Spleen (tissue), 11 donors: ENCODE results near the gene PLCH2. TPM values are rescaled to one million over a fixed set of nuclear protein-coding genes. Genes with fewer than 3 reads are reported as not detected.
"Not testable (repeated sequence)": the region's sequence is repeated elsewhere in the genome, so short reads cannot be mapped to it uniquely, and the experiment has no call there.

Experiments used
- DNase-seq: peaks from one replicate; pipeline ENCODE4 v3.0.0-alpha.2; 2020
- H3K27ac ChIP-seq, 8 donors: fragments of 200-600 bp; sonication (generic) in 7 of 8; 1 replicate in 4 of 8; 2 replicates in 4 of 8; pipeline versions ENCODE4 v1.5.0 to v1.8.0; 2016 to 2021; ENCODE audit warnings: inconsistent platforms in 4 of 8, mild to moderate bottlenecking in 4 of 8, moderate library complexity in 1 of 8
- H3K27me3 ChIP-seq, 7 donors: fragments of 200-600 bp; sonication (generic) in 6 of 7; replicated peaks in 1 of 7; 1 replicate in 4 of 7; 2 replicates in 3 of 7; pipeline versions ENCODE4 v1.5.0 to v1.8.0; 2016 to 2021; ENCODE audit warnings: inconsistent platforms in 3 of 7, mild to moderate bottlenecking in 1 of 7
- H3K36me3 ChIP-seq, 6 donors: fragments of 200-600 bp; sonication (generic) in 5 of 6; 1 replicate in 4 of 6; 2 replicates in 2 of 6; pipeline versions ENCODE4 v1.5.0 to v1.8.0; 2016 to 2021; ENCODE audit warnings: inconsistent platforms in 2 of 6
- H3K4me1 ChIP-seq, 6 donors: fragments of 200-600 bp; sonication (generic) in 5 of 6; 1 replicate in 3 of 6; 2 replicates in 3 of 6; pipeline versions ENCODE4 v1.5.0 to v1.8.0; 2016 to 2021; ENCODE audit warnings: inconsistent platforms in 3 of 6
- H3K4me3 ChIP-seq, 8 donors: fragments of 200-600 bp; sonication (generic) in 7 of 8; 1 replicate in 4 of 8; 2 replicates in 4 of 8; pipeline versions ENCODE4 v1.5.0 to v1.8.0; 2016 to 2021; ENCODE audit warnings: inconsistent platforms in 4 of 8, mild to moderate bottlenecking in 4 of 8, moderate library complexity in 2 of 8
- H3K9me3 ChIP-seq, 8 donors: fragments of 200-600 bp; sonication (generic) in 7 of 8; 1 replicate in 4 of 8; 2 replicates in 4 of 8; pipeline versions ENCODE4 v1.5.0 to v1.8.0; 2016 to 2021; ENCODE audit warnings: inconsistent platforms in 4 of 8
- POLR2A ChIP-seq, 3 donors: fragments of 450-650 bp; IDR thresholded peaks; one replicate each; pipeline ENCODE4 v1.5.1; 2017; ENCODE audit warnings: antibody characterized with exemption in 3 of 3, mild to moderate bottlenecking in 1 of 3
- POLR2AphosphoS5 ChIP-seq, 3 donors: sonication (generic); formaldehyde crosslinking; IDR thresholded peaks; one replicate each; pipeline ENCODE4 v1.5.1; 2017; ENCODE audit warnings: antibody characterized with exemption in 3 of 3
- WGBS, 5 donors: extraction: QIAGEN DNeasy Blood & Tissue Kit in 3 of 5; methylation state at CpG; one replicate each; pipeline versions ENCODE4 v1.1.5 to v1.1.7; 2013 to 2018; 5-methylcytosine and 5-hydroxymethylcytosine counted together
- intact Hi-C: fragments of 100-400 bp; cut with DNase I; formaldehyde crosslinking; loops from one replicate; pipeline ENCODE4 v1.15.0; 2023; ENCODE audit warnings: low total_unique reads
- polyA plus RNA-seq, 3 donors: library from polyadenylated mRNA; stranded (reverse); fragments of 200-250 nt; gene quantifications; one replicate each; pipeline ENCODE4 v1.2.1, GENCODE V29; 2013
- total RNA-seq, 7 donors: library from RNA; depleted of rRNA in 3 of 7; stranded (reverse); fragments of >200 nt in 3 of 7; fragmentation: NEBNext Ultra II Directional in 4 of 7; extraction: Animal tissue kit (Norgen Biotek cat#: 25700) in 4 of 7; gene quantifications; one replicate each; pipeline versions ENCODE4 v1.1.0 to v1.2.1, GENCODE V29; 2016 to 2021
- TF ChIP-seq, protein P1 (sequence below), 11 experiments: fragments of 200-600 bp in 7 of 11; fragments of 450-650 bp in 4 of 11; sonication (generic) in 4 of 11; IDR thresholded peaks in 8 of 11; conservative IDR thresholded peaks in 3 of 11; 1 replicate in 7 of 11; 2 replicates in 4 of 11; pipeline versions ENCODE4 v1.4.0 to v1.8.0; 2016 to 2021; ENCODE audit warnings: antibody characterized with exemption in 11 of 11, inconsistent platforms in 4 of 11, mild to moderate bottlenecking in 1 of 11
- donor health status: healthy with polysubstance abuse.
- donor health status: DM: no; HTN: no; CAD: no; lungs with moderate emphysema.
- donor health status: DM: no; HTN: no; CAD: no.
- donor health status: Bipolar disorder and iron deficiency.
- donor health status: healthy.
- donor health status: DM: no; HTN: no; CAD: no.
- donor health status: DM: yes; HTN: yes; CAD: no.

Gene PLCH2
- total and polyA plus RNA-seq, 10 donors = 2.2 to 21.0 (median 8.9) TPM

DNA sequence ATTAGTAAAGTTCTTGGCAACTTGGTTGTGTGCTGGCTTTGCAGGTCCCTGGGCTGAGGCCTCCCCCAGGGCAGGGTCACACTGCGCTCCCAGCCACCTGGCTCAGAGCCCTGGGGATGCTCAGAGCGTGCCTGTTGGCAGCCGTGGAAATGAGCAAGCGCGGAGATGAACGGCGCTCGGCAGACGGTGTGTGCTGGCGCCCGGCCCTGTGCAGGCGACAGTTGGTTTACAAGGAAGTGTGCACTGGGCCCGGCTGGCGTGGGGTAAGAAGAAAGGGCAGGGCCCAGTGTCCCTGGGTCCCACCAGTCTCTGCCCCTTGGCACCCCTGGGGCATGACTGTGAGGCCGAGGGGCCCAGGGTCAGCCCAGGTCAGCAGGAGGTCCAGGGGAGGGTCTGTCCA is 38.1 kb upstream of the PLCH2 start:
- peaks cover 0 to 5% (median 2%) of the 10 kb centered on the region in 6 donors for H3K4me1 ChIP-seq
- H3K36me3 ChIP-seq = no peaks in the 10 kb centered on the region
- 50 to 90% (median 72%) methylated on average over 12 to 15 of the region's 15 CpGs for WGBS, 5 donors
- DNase-seq = no peak
- peaks cover 0 to 91% (median 21%) of the 10 kb centered on the region in 7 donors for H3K27me3 ChIP-seq
- H3K9me3 ChIP-seq = no peaks in the 10 kb centered on the region
- H3K4me3 ChIP-seq = no peak overlapping the region
- no peak overlapping the region for H3K27ac ChIP-seq
- intact Hi-C loops = no loop called here
- TF ChIP-seq POLR2A (IDR thresholded peaks at IDR 0.05) (no peak), POLR2AphosphoS5 (IDR thresholded peaks at IDR 0.05) (no peak)
- TF ChIP-seq, protein P1, sequence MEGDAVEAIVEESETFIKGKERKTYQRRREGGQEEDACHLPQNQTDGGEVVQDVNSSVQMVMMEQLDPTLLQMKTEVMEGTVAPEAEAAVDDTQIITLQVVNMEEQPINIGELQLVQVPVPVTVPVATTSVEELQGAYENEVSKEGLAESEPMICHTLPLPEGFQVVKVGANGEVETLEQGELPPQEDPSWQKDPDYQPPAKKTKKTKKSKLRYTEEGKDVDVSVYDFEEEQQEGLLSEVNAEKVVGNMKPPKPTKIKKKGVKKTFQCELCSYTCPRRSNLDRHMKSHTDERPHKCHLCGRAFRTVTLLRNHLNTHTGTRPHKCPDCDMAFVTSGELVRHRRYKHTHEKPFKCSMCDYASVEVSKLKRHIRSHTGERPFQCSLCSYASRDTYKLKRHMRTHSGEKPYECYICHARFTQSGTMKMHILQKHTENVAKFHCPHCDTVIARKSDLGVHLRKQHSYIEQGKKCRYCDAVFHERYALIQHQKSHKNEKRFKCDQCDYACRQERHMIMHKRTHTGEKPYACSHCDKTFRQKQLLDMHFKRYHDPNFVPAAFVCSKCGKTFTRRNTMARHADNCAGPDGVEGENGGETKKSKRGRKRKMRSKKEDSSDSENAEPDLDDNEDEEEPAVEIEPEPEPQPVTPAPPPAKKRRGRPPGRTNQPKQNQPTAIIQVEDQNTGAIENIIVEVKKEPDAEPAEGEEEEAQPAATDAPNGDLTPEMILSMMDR (IDR thresholded peaks at IDR 0.05 in 8 of 11, conservative IDR thresholded peaks at IDR 0.05 in 3 of 11) = no peak

DNA sequence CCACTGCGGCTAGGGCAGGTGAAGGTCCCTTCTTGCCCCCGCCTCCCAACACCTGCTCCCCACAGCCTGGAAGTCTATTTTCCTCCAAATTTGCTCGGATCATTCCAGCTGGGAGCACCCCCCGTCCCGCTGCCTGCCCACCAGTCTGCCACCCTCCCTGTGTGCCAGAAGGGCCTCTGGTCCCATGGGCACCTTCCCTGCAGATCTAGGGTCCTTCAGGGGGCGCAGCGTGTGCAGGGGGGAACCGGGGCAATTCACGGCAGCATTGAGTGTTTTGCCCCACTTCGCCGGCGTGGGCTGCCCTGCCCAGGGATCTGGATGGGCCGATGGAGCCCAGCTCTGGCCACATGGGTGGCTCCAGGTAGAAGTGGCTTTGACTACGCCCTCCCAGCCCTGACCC is 37.4 kb upstream of the PLCH2 start:
- WGBS, 5 donors = 87 to 91% (median 90%) methylated on average over 11 to 14 of the region's 14 CpGs
- no peak for DNase-seq
- Histone ChIP-seq H3K9me3 (no peaks in the 10 kb centered on the region), H3K36me3 (no peaks in the 10 kb centered on the region), H3K4me3 (no peak overlapping the region), H3K27me3 (peaks cover 0 to 91% (median 26%) of the 10 kb centered on the region in 7 donors), H3K27ac (no peak overlapping the region), H3K4me1 (peaks cover 0 to 8% (median 6%) of the 10 kb centered on the region in 6 donors)
- TF ChIP-seq, protein P1 (IDR thresholded peaks at IDR 0.05 in 8 of 11, conservative IDR thresholded peaks at IDR 0.05 in 3 of 11) = no peak
- TF ChIP-seq POLR2AphosphoS5 (IDR thresholded peaks at IDR 0.05) (no peak), POLR2A (IDR thresholded peaks at IDR 0.05) (no peak)
- intact Hi-C loops = no loop called here

DNA sequence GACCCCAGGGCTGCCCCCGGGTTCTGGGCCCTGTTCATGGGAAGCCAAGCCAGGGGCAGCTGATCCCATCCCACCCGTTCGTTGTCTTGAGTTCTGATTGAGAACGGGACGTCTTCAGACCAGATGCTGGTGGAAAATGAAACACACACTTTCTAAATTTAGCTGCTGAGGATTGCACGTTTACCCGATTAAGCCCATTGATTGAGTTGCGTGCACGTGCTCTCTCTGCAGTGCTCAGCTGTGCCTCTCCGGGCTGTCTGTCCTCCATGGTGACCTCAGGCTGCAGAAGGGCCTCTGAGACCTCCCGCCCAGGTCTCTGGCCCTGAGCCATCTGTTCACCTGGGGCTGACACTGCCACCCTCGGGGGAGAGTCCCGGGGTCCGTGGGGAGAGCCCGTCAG is 36.7 kb upstream of the PLCH2 start:
- DNase-seq = no peak
- peaks cover 0 to 15% (median 9%) of the 10 kb centered on the region in 6 donors for H3K4me1 ChIP-seq
- peaks cover 0 to 91% (median 32%) of the 10 kb centered on the region in 7 donors for H3K27me3 ChIP-seq
- no peak for TF ChIP-seq POLR2A (IDR thresholded peaks at IDR 0.05)
- TF ChIP-seq POLR2AphosphoS5 (IDR thresholded peaks at IDR 0.05) = no peak
- TF ChIP-seq, protein P1 (IDR thresholded peaks at IDR 0.05 in 8 of 11, conservative IDR thresholded peaks at IDR 0.05 in 3 of 11) = no peak
- 55 to 80% (median 78%) methylated on average over 11 to 15 of the region's 15 CpGs for WGBS, 5 donors
- H3K9me3 ChIP-seq = no peaks in the 10 kb centered on the region
- H3K4me3 ChIP-seq = no peak overlapping the region
- H3K27ac ChIP-seq = no peak overlapping the region
- no peaks in the 10 kb centered on the region for H3K36me3 ChIP-seq
- intact Hi-C loops = no loop called here

DNA sequence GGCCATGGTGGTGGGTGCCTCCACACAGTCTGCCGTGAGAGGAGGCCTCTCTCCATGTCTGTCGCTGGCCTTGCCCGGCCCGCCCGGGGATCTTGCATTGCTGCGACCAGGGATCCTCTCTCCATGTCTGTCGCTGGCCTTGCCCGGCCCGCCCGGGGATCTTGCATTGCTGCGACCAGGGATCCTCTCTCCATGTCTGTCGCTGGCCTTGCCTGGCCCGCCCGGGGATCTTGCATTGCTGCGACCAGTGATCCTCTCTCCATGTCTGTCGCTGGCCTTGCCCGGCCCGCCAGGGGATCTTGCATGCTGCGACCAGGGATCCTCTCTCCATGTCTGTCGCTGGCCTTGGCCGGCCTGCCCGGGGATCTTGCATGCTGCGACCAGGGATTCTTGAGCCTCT is 35.7 kb upstream of the PLCH2 start:
- WGBS, 5 donors = 80 to 95% (median 95%) methylated on average over 17 to 23 of the region's 23 CpGs
- H3K36me3 ChIP-seq, H3K9me3 ChIP-seq, H3K4me3 ChIP-seq, H3K27ac ChIP-seq, intact Hi-C loops, DNase-seq: not testable (repeated sequence)
- H3K27me3 ChIP-seq = peaks cover 0 to 91% (median 39%) of the 10 kb centered on the region in 7 donors
- peaks cover 0 to 16% (median 9%) of the 10 kb centered on the region in 6 donors for H3K4me1 ChIP-seq

DNA sequence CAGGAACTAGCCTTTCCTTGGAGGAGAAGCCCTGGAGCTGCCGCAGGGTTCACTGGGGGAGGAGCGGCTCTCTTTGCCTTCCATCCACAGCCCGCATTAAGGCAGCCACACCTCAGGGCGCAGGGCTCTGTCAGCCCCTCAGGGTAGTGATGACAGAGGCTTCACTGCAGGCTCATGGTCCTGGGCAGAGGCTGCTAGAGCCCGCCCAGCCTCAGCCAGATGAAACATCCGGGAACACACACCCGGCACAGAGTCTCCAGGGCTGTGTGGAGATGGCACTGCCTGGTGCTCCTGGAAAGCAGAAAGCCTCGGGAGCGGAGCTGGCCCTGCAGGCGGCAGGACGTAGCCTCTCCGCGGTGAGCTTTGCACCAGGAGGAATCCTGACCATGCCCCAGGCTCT is 34.3 kb upstream of the PLCH2 start:
- Histone ChIP-seq H3K27ac (no peak overlapping the region), H3K27me3 (peaks cover 0 to 96% (median 39%) of the 10 kb centered on the region in 7 donors)
- TF ChIP-seq, protein P1 (IDR thresholded peaks at IDR 0.05 in 8 of 11, conservative IDR thresholded peaks at IDR 0.05 in 3 of 11) = no peak
- TF ChIP-seq POLR2A (IDR thresholded peaks at IDR 0.05) (no peak), POLR2AphosphoS5 (IDR thresholded peaks at IDR 0.05) (no peak)

More for the DNA sequence above, 34.3 kb upstream of the PLCH2 start:
- H3K36me3 ChIP-seq = no peaks in the 10 kb centered on the region
- WGBS, 5 donors = 72 to 88% (median 77%) methylated on average over 4 to 13 of the region's 13 CpGs
- peaks cover 0 to 16% (median 9%) of the 10 kb centered on the region in 6 donors for H3K4me1 ChIP-seq
- no peaks in the 10 kb centered on the region for H3K9me3 ChIP-seq
- H3K4me3 ChIP-seq = no peak overlapping the region
- intact Hi-C loops = no loop called here
- no peak for DNase-seq
